Neuronal stem cell (in vitro differentiated cells): Measurements from ENCODE around the gene HNRNPR. TPM values are rescaled to one million over a fixed set of nuclear protein-coding genes. Genes with fewer than 3 reads are reported as not detected.

ENCODE experiments used
- DNase-seq: peaks from one replicate; pipeline ENCODE4 v3.0.0-alpha.2; 2013; ENCODE audit warnings: low spot score
- H2AFZ ChIP-seq: one replicate; pipeline ENCODE4 v1.6.1; 2013; ENCODE audit warnings: mild to moderate bottlenecking, low read length, inconsistent platforms
- H2AK5ac ChIP-seq: 2 replicates; pipeline ENCODE4 v1.6.1; 2013; ENCODE audit warnings: low read depth, mild to moderate bottlenecking, inconsistent platforms, low read length, moderate library complexity, mixed read lengths
- H2BK120ac ChIP-seq: 2 replicates; pipeline ENCODE4 v1.6.1; 2013; ENCODE audit warnings: low read depth, mild to moderate bottlenecking, inconsistent platforms, low read length, moderate library complexity, mixed read lengths
- H2BK12ac ChIP-seq: one replicate; pipeline ENCODE4 v1.6.1; 2013; ENCODE audit warnings: low read length, inconsistent platforms
- H2BK15ac ChIP-seq: 2 replicates; pipeline ENCODE4 v1.6.1; 2013; ENCODE audit warnings: mild to moderate bottlenecking, low read length, inconsistent platforms, mixed read lengths
- H2BK5ac ChIP-seq: one replicate; pipeline ENCODE4 v1.6.1; 2013; ENCODE audit warnings: inconsistent platforms, mild to moderate bottlenecking, low read length, moderate library complexity
- H3K14ac ChIP-seq: one replicate; pipeline ENCODE4 v1.6.1; 2013; ENCODE audit warnings: low read length, inconsistent platforms
- H3K18ac ChIP-seq: 2 replicates; pipeline ENCODE4 v1.6.1; 2013; ENCODE audit warnings: low read length, inconsistent platforms
- H3K23ac ChIP-seq: 2 replicates; pipeline ENCODE4 v1.6.1; 2013; ENCODE audit warnings: low read depth, mild to moderate bottlenecking, mixed read lengths, low read length, inconsistent platforms; ENCODE audit not compliant: poor library complexity
- H3K27ac ChIP-seq: replicated peaks from 3 replicates; pipeline ENCODE4 v1.5.1; 2013; ENCODE audit warnings: low read length, inconsistent platforms
- H3K27me3 ChIP-seq, 3 experiments: 2 replicates each; pipeline ENCODE4 v1.6.1; 2013; ENCODE audit warnings: low read length in 3 of 3, mild to moderate bottlenecking in 2 of 3, inconsistent platforms in 1 of 3, low read depth in 1 of 3, mixed read lengths in 1 of 3, moderate library complexity in 1 of 3; ENCODE audit not compliant: control insufficient read depth in 3 of 3, insufficient read depth in 3 of 3
- H3K36me3 ChIP-seq, 2 donors: replicated peaks in 1 of 2; 2 replicates each; pipeline ENCODE4 v1.6.1; 2013; ENCODE audit warnings: low read length in 2 of 2; ENCODE audit not compliant: control insufficient read depth in 2 of 2, insufficient read depth in 2 of 2
- H3K4ac ChIP-seq: 2 replicates; pipeline ENCODE4 v1.6.1; 2013; ENCODE audit warnings: inconsistent platforms, mild to moderate bottlenecking, low read length, moderate library complexity
- H3K4me1 ChIP-seq, 2 donors: 1 replicate in 1 of 2; 2 replicates in 1 of 2; pipeline ENCODE4 v1.6.1; 2013; ENCODE audit warnings: low read length in 2 of 2, low read depth in 1 of 2; ENCODE audit not compliant: control insufficient read depth in 2 of 2, insufficient read depth in 1 of 2
- H3K4me2 ChIP-seq: one replicate; pipeline ENCODE4 v1.6.1; 2013; ENCODE audit warnings: mild to moderate bottlenecking, low read length, inconsistent platforms; ENCODE audit not compliant: insufficient read depth, poor library complexity, severe bottlenecking
- H3K4me3 ChIP-seq, 2 donors: 2 replicates each; pipeline ENCODE4 v1.5.1; 2013; ENCODE audit warnings: low read length in 2 of 2, mild to moderate bottlenecking in 2 of 2, inconsistent platforms in 1 of 2, moderate library complexity in 1 of 2
- H3K79me1 ChIP-seq: one replicate; pipeline ENCODE4 v1.6.1; 2013; ENCODE audit warnings: low read depth, mild to moderate bottlenecking, inconsistent platforms, low read length, moderate library complexity
- H3K9ac ChIP-seq: one replicate; pipeline ENCODE4 v1.6.1; 2013; ENCODE audit warnings: mild to moderate bottlenecking, low read depth, low read length, inconsistent platforms; ENCODE audit not compliant: poor library complexity
- H3K9me3 ChIP-seq, 2 donors: replicated peaks in 1 of 2; 2 replicates each; pipeline versions ENCODE3 to v1.6.1; 2013; ENCODE audit warnings: low read length in 2 of 2, mild to moderate bottlenecking in 2 of 2, inconsistent platforms in 1 of 2, low read depth in 1 of 2, mixed read lengths in 1 of 2, moderate library complexity in 1 of 2; ENCODE audit not compliant: control insufficient read depth in 2 of 2, insufficient read depth in 1 of 2
- H4K8ac ChIP-seq: one replicate; pipeline ENCODE4 v1.6.1; 2013; ENCODE audit warnings: low read depth, mild to moderate bottlenecking, inconsistent platforms, low read length, moderate library complexity
- H4K91ac ChIP-seq: one replicate; pipeline ENCODE4 v1.6.1; 2013; ENCODE audit warnings: low read length, low read depth, mild to moderate bottlenecking, inconsistent platforms; ENCODE audit not compliant: poor library complexity
- WGBS, 2 donors: extraction: QIAGEN DNeasy Blood & Tissue Kit; methylation state at CpG; one replicate each; pipeline ENCODE4 v1.1.7; 2013; ENCODE audit warnings: missing lambda C conversion rate in 2 of 2, mixed read lengths in 1 of 2; ENCODE audit not compliant: insufficient read length in 2 of 2, insufficient replicate concordance in 1 of 2; ENCODE audit errors: extremely low coverage in 2 of 2; 5-methylcytosine and 5-hydroxymethylcytosine counted together
- polyA plus RNA-seq, 2 experiments: library from polyadenylated mRNA; stranded (reverse); fragments of 200-250 nt; gene quantifications; one replicate each; pipeline ENCODE4 v1.2.3, GENCODE V29; 2013

HNRNPR gene
- polyA plus RNA-seq (2013, experiment 1 of 2), result 240 TPM
- polyA plus RNA-seq (2013, experiment 2 of 2), result 241 TPM

DNA sequence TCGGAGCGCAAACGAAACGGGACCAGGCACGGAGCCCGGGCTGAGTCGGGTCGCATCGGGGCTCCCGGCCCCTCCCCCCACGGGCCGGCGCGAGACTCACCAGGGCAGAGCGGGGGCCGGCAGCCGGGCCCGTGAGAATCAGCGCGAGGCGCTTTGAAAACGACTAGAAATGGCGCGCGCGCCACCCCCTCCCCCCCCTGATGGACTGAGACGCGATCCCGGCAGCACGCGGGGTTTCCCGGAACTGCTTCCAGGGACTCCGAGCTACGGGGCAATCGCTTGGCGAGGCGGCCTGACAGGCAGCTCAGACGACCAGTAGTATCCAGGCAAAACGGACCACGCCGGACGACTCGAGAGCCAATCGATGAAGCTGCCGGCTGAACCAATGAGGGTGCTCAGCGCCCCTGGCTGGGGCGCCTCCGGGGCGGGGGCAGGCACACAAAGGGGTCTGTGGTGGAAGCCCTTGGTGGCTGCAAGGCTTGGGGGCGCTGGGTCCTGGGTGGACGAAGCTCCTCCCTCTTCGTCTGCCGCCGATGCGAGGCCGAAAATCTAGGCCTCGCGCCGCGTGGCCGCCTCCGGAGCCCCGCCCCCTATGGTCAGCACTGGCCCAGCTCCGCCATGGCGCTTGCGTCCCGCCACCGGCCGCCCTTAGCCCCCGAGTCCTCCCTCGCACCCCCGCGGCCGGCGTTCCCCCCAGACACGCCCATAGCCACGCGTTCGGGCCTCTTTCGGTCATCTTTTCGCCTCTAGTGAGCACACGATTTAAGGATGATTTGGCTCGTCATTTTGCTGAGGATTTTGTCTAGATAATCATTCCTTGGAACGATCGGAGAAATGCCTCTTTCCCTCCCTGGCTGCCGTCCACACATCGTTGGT, at the start of gene HNRNPR:
TSS of gene HNRNPR (minus strand) at position 174 of the 876 bp plus-strand sequence. CDS start 3,276 bp downstream, outside the sequence.
- peak within 1 kb of the TSS; percentile 89 for H2BK120ac ChIP-seq
- no peak within 1 kb of the TSS for H2BK12ac ChIP-seq
- WGBS, 2 donors, result no CpG with 5 or more reads among the region's 87 CpGs
- H2BK5ac ChIP-seq, result peak within 1 kb of the TSS; percentile 97
- H3K79me1 ChIP-seq, result no peaks in the 10 kb centered on the region
- peak within 1 kb of the TSS; percentile 76 for H3K4me2 ChIP-seq
- H3K4me3 ChIP-seq, result peak within 1 kb of the TSS; percentile 93 to 100
- peak within 1 kb of the TSS; percentile 81 for H3K4ac ChIP-seq
- no peaks in the 10 kb centered on the region for H3K27me3 ChIP-seq
- H3K4me1 ChIP-seq, result peaks cover 2 to 11% of the 10 kb centered on the region in 2 donors
- no peak within 1 kb of the TSS for H4K91ac ChIP-seq
- DNase-seq, result peak; percentile 100
- peaks cover 2 to 27% of the 10 kb centered on the region in 2 donors for H3K36me3 ChIP-seq
- peak within 1 kb of the TSS; percentile 99 for H3K18ac ChIP-seq
- no peak within 1 kb of the TSS for H4K8ac ChIP-seq
- H2AFZ ChIP-seq, result peak within 1 kb of the TSS; percentile 71
- peak within 1 kb of the TSS; percentile 31 for H3K14ac ChIP-seq
- peak within 1 kb of the TSS; percentile 97 for H3K27ac ChIP-seq
- H3K9me3 ChIP-seq, result peaks cover 0 to 4% of the 10 kb centered on the region in 2 donors
- peak within 1 kb of the TSS; percentile 94 for H3K23ac ChIP-seq
- no peak within 1 kb of the TSS for H2BK15ac ChIP-seq
- H2AK5ac ChIP-seq, result peak within 1 kb of the TSS; percentile 98
- peak within 1 kb of the TSS; percentile 87 for H3K9ac ChIP-seq

DNA sequence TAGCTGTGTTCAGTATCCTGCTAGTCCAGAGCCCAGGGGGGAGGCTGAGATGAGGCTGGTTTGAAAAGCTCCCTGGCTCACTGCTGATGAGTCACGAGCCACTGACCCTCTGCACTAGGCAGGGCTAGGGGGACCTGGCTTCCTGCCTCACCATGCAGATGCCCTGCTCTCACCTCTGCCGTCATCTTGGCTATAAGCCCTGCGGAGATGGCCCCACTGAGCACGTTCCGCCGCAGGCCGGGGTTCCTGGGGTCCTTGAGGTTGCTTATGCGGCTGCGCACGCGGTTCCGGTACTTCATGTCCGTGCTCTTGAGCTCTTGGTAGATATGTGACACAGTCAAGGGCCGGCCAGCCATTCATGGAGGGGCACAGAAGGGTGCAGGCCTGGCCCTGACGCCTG, 49.6 kb upstream of the HNRNPR start:
- H3K4me2 ChIP-seq, result no peak overlapping the region
- H3K23ac ChIP-seq, result peak overlapping the region; percentile 40
- H2BK5ac ChIP-seq, result no peak overlapping the region
- no peak overlapping the region for H2AFZ ChIP-seq
- H3K4me3 ChIP-seq, result no peak overlapping the region
- no peak for DNase-seq
- no peak overlapping the region for H3K4ac ChIP-seq
- no peak overlapping the region for H4K91ac ChIP-seq
- H2BK12ac ChIP-seq, result no peak overlapping the region
- H3K9me3 ChIP-seq, result peaks cover 4 to 18% of the 10 kb centered on the region in 2 donors
- peaks cover 6 to 10% of the 10 kb centered on the region in 2 donors for H3K4me1 ChIP-seq
- H3K9ac ChIP-seq, result no peak overlapping the region
- H3K79me1 ChIP-seq, result no peaks in the 10 kb centered on the region
- H2BK15ac ChIP-seq, result peak overlapping the region; percentile 89
- H3K27ac ChIP-seq, result no peak overlapping the region
- no peak overlapping the region for H3K14ac ChIP-seq
- no peaks in the 10 kb centered on the region for H3K36me3 ChIP-seq
- no CpG with 5 or more reads among the region's 15 CpGs for WGBS, 2 donors
- peak overlapping the region; percentile 93 for H2AK5ac ChIP-seq
- H2BK120ac ChIP-seq, result no peak overlapping the region
- no peak overlapping the region for H3K18ac ChIP-seq
- H3K27me3 ChIP-seq, result no peaks in the 10 kb centered on the region
- H4K8ac ChIP-seq, result no peak overlapping the region

DNA sequence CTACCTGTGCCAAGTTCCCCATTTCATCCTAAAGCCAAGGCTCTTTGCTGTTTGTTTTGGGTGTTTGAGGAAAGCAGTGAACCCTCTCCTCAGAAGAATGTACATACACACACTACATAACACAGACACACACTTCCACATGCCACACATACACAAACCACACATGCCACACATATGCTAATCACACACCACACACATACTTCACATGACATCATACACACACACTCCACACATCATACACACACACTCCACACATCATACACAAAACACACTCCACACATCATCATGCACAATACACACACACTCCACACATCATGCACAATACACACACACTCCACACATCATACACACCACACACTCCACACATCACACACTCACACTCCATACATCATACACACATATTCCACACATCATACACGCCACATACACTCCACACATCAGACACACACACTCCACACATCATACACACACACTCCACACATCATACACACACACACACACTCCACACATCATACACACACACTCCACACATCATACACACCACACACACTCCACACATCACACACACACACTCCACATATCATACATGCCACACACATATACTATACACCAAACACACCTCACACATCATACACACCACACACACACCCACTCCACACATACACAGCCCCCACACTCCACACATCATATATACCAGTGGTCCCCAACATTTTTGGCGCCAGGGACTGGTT, 48.2 kb upstream of the HNRNPR start:
- Histone ChIP-seq H3K18ac (no peak overlapping the region), H4K8ac (no peak overlapping the region), H3K9ac (no peak overlapping the region), H2BK15ac (no peak overlapping the region), H2BK120ac (no peak overlapping the region), H2BK12ac (no peak overlapping the region), H3K4me1 (peaks cover 6 to 10% of the 10 kb centered on the region in 2 donors), H3K14ac (no peak overlapping the region), H3K4ac (no peak overlapping the region), H3K23ac (no peak overlapping the region), H2BK5ac (no peak overlapping the region), H3K9me3 (peaks cover 4 to 18% of the 10 kb centered on the region in 2 donors), H3K27ac (no peak overlapping the region), H2AK5ac (no peak overlapping the region), H3K4me3 (peak overlapping the region in 1 of 2 donors; percentile 53), H2AFZ (no peak overlapping the region), H3K36me3 (no peaks in the 10 kb centered on the region), H4K91ac (no peak overlapping the region), H3K4me2 (no peak overlapping the region), H3K79me1 (no peaks in the 10 kb centered on the region), H3K27me3 (no peaks in the 10 kb centered on the region)
- no peak for DNase-seq
- 100% methylated on average over 1 of the region's 2 CpGs for WGBS, 2 donors
